AG10803 (cell line): ENCODE results near the gene CYP2F1.

Experiments
- DNase-seq: peaks from one replicate; pipeline ENCODE4 v3.0.0; 2010; ENCODE audit warnings: low read depth
- H3K4me3 ChIP-seq: 2 replicates; pipeline ENCODE4 v1.5.1; 2011; ENCODE audit warnings: mild to moderate bottlenecking, low read length, control low read depth
- TF ChIP-seq, protein P1 (sequence below): conservative IDR thresholded peaks from 2 replicates; pipeline ENCODE4 v1.5.1; 2011; ENCODE audit warnings: mild to moderate bottlenecking, low read length, control low read depth, inconsistent platforms

The CYP2F1 gene, protein sequence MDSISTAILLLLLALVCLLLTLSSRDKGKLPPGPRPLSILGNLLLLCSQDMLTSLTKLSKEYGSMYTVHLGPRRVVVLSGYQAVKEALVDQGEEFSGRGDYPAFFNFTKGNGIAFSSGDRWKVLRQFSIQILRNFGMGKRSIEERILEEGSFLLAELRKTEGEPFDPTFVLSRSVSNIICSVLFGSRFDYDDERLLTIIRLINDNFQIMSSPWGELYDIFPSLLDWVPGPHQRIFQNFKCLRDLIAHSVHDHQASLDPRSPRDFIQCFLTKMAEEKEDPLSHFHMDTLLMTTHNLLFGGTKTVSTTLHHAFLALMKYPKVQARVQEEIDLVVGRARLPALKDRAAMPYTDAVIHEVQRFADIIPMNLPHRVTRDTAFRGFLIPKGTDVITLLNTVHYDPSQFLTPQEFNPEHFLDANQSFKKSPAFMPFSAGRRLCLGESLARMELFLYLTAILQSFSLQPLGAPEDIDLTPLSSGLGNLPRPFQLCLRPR

GRCh38 chr19:41114132-41114531 lies at the start of gene CYP2F1:
Gene CYP2F1 (plus strand): TSS chr19:41114432. CDS start chr19:41116189, 1,757 bp downstream.
- TF ChIP-seq, protein P1, sequence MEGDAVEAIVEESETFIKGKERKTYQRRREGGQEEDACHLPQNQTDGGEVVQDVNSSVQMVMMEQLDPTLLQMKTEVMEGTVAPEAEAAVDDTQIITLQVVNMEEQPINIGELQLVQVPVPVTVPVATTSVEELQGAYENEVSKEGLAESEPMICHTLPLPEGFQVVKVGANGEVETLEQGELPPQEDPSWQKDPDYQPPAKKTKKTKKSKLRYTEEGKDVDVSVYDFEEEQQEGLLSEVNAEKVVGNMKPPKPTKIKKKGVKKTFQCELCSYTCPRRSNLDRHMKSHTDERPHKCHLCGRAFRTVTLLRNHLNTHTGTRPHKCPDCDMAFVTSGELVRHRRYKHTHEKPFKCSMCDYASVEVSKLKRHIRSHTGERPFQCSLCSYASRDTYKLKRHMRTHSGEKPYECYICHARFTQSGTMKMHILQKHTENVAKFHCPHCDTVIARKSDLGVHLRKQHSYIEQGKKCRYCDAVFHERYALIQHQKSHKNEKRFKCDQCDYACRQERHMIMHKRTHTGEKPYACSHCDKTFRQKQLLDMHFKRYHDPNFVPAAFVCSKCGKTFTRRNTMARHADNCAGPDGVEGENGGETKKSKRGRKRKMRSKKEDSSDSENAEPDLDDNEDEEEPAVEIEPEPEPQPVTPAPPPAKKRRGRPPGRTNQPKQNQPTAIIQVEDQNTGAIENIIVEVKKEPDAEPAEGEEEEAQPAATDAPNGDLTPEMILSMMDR, result no peak
- DNase-seq, result no peak
- H3K4me3 ChIP-seq, result no peak within 1 kb of the TSS

- no peak overlapping the region for H3K4me3 ChIP-seq
- TF ChIP-seq, protein P1, result no peak
- DNase-seq, result peak; percentile 3
Observed at GRCh38 chr19:41064974-41065569, 49.2 kb upstream of the CYP2F1 start.

DNA sequence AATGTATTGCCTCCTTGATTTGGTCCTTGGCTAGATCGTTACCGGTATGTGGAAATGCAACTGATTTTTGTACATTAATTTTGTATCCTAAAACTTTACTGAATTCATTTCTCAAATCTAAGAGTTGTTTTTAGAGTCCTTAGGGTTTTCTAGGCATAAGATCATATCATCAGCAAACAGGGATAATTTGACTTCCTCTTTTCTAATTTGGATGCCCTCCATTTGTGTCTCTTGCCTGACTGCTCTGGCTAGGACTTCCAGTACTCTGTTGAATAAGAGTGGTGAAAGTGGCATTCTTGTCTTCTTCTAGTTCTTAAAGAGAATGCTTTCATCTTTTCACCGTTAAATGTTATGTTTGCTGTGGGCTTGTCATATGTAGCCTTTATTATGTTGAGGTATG lies 37.9 kb upstream of the CYP2F1 start:
- no peak overlapping the region for H3K4me3 ChIP-seq
- TF ChIP-seq, protein P1, result no peak
- DNase-seq, result no peak

DNA sequence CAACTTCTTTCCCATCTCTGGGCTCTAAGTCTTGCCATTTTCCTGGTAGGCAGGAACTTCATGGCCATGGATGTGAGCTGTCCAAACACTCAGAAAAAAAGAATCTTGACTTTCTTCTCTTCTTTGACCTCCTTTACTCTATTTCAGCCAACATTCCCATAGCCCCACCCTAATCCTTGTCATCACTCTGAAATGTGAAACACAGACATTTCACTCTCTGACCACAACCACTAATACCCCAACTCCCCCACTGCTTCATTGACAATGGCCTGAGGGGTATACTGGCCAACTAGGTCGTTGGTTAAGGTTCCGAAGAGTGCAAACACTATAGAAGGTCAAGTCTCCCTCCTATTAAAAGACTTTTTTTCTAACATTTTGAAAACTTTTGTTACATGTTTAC lies 30.7 kb upstream of the CYP2F1 start:
- no peak for DNase-seq
- TF ChIP-seq, protein P1, result no peak
- no peak overlapping the region for H3K4me3 ChIP-seq

DNA sequence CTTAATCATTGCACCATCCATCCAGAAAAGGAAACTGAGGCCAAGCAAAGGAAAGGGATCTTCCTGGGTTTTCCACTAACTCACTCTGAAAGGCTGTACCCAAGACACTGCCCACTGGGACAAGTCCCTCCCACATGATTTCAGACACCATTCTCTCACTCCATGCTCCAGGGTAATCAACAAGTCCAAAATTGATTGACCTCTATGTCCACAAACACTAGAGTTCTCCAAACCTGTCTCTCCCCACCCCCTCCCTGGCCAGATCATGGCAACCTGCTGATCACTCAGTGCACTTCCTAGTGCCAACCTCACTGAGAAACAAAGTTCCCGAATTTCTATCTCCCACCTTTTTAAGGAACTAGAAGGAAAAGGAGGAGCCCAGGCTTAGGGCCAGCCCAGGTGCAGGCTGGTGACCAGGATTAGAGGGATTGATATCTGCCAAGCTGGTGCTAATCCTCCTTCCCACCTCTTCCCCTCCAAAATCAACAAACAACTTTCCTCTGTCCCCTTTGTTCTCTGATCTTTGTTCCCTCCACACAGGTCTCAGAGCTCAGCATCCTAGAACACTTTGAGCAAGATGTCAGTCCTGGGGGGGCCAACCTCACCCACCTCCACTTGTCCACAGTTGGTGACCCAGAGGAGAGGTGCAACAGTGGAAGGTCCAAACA lies 28.4 kb upstream of the CYP2F1 start:
- TF ChIP-seq, protein P1, result no peak
- no peak overlapping the region for H3K4me3 ChIP-seq
- DNase-seq, result no peak

GRCh38 chr19:41088151-41088550 lies 26.1 kb upstream of the CYP2F1 start, which contains the start of gene CYP2A13:
Gene CYP2A13 (plus strand): TSS chr19:41088451. CDS start chr19:41088472, 21 bp downstream.
- H3K4me3 ChIP-seq, result no peak within 1 kb of the TSS
- DNase-seq, result no peak
- TF ChIP-seq, protein P1, result no peak
